BJ (cell line): ENCODE measurements around the gene RGMB. TPM values are rescaled to one million over a fixed set of nuclear protein-coding genes. Genes with fewer than 3 reads are reported as not detected.
A peak's percentile ranks its signal among the peaks of the same experiment; 100 is the strongest.

Experiments used
- CTCF ChIA-PET: fragments of 350-600 bp; formaldehyde crosslinking; extraction: SDS; loops from one replicate; lab custom pipeline; 2021; ENCODE audit warnings: antibody characterized with exemption, inconsistent platforms; lab: Yijun Ruan, JAX
- POLR2A ChIA-PET: fragments of 300-600 bp; sonication (Branson Sonifier 250); formaldehyde crosslinking; extraction: SDS; loops from one replicate; lab custom pipeline; 2021; ENCODE audit warnings: antibody characterized with exemption; lab: Charles Lee
- DNase-seq: peaks from one replicate; pipeline ENCODE4 v3.0.0-alpha.2; 2011; ENCODE audit warnings: low read depth
- H3K27me3 ChIP-seq: 2 replicates; pipeline ENCODE4 v1.6.0; 2011; ENCODE audit warnings: low read length; ENCODE audit not compliant: control insufficient read depth, insufficient read depth
- H3K36me3 ChIP-seq: 2 replicates; pipeline ENCODE4 v1.5.1; 2011; ENCODE audit warnings: low read length; ENCODE audit not compliant: control insufficient read depth, insufficient read depth
- H3K4me3 ChIP-seq: 2 replicates; pipeline ENCODE4 v1.5.1; 2011; ENCODE audit warnings: low read depth, mild to moderate bottlenecking, control low read depth, low read length
- polyA plus RNA-seq: library from polyadenylated mRNA; depleted of rRNA; stranded (reverse); fragments of >200 nt; gene quantifications from 2 replicates; pipeline ENCODE4 v1.2.3, GENCODE V29; 2011
- TF ChIP-seq, protein P1 (sequence below): IDR thresholded peaks from 2 replicates; pipeline ENCODE4 v1.5.1; 2011; ENCODE audit warnings: low read depth, mild to moderate bottlenecking, control low read depth, inconsistent platforms, low read length, moderate library complexity; ENCODE audit not compliant: insufficient read depth

The RGMB gene
- polyA plus RNA-seq, 1 experiment = 89.7 TPM

DNA sequence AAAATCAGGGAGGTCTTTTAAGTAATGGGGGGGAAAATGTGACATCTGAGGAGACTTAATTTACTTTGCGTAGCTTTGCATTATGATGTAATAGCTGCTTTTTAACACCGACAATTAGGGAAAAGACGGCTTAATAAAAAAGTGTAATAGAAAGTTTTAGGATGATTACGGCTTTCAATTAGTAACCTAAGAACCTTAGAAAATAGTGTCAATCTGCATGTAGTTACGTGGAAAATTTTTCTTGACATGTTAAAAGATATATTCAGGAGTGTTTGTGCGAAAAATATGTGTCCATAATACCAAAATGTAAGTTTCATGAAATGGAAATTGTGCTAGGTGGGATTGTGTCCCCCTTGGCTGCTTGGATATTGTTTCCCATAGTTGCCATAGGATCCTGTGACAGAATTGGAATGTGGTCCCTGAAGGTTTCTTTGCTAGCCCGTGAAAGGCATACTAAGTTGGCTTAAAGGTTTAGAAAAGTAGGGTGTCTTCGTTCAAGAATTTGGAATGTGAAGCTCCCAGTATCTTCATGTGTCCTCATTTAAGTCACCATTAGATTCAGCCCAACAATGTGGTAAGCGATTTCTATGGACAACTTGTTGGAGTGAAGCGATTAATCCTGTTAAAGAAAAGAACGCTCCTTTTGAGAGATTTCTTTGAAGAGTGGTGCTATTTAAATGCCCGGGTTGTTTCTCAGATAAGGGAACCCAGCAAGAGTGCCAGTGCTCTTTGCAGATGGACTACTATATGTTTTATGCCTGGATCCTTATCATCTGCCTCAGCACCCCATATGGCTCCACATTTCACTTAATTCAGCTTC lies 2.0 kb downstream of the RGMB start:
- Histone ChIP-seq H3K27me3 (no peaks in the 10 kb centered on the region), H3K36me3 (peaks cover 12% of the 10 kb centered on the region), H3K4me3 (peak overlapping the region; percentile 84)
- DNase-seq = no peak
- TF ChIP-seq, protein P1, sequence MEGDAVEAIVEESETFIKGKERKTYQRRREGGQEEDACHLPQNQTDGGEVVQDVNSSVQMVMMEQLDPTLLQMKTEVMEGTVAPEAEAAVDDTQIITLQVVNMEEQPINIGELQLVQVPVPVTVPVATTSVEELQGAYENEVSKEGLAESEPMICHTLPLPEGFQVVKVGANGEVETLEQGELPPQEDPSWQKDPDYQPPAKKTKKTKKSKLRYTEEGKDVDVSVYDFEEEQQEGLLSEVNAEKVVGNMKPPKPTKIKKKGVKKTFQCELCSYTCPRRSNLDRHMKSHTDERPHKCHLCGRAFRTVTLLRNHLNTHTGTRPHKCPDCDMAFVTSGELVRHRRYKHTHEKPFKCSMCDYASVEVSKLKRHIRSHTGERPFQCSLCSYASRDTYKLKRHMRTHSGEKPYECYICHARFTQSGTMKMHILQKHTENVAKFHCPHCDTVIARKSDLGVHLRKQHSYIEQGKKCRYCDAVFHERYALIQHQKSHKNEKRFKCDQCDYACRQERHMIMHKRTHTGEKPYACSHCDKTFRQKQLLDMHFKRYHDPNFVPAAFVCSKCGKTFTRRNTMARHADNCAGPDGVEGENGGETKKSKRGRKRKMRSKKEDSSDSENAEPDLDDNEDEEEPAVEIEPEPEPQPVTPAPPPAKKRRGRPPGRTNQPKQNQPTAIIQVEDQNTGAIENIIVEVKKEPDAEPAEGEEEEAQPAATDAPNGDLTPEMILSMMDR = no peak
- CTCF ChIA-PET = interaction anchor here (0.6 to 0.7 kb wide), 2 partner anchors 149 to 320 kb away, joined by 3 read pairs; no protein-coding TSS in a partner anchor
- POLR2A ChIA-PET = no interaction called here

GRCh38 chr5:98776066-98776705 lies 2.7 kb downstream of the RGMB start:
- ChIA-PET POLR2A (no interaction called here), CTCF (interaction anchor here (1.3 kb wide), 1 partner anchor 157 kb away, joined by 3 read pairs; no protein-coding TSS in a partner anchor)
- peaks cover 12% of the 10 kb centered on the region for H3K36me3 ChIP-seq
- no peaks in the 10 kb centered on the region for H3K27me3 ChIP-seq
- TF ChIP-seq, protein P1 = no peak
- H3K4me3 ChIP-seq = peak overlapping the region; percentile 84
- DNase-seq = no peak

DNA sequence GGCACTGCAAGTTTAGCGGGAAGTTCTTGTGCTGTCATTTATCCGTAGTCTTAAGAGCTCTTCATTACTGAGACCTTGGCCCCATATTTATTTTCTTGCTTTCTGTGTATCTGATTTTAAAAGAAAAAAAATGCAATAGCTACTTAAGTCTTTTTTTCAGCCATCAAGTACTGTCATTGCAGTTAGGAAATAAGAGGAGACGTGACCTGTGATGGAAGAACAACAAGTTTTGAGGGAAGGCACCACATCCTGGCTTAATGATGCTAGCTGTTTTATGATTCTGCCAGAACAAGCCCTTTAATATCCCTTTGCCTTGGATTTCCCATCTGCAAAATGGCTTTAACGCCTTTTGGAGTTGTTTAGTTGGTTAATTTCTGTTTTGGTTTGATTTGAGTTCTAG lies 3.8 kb downstream of the RGMB start:
- ChIA-PET POLR2A (interaction anchor here (0.6 kb wide), 1 partner anchor 468 kb away, joined by 4 read pairs; no protein-coding TSS in a partner anchor), CTCF (interaction anchor here (0.6 to 1.9 kb wide), 4 partner anchors 8 to 1480 kb away, joined by 3 to 7 read pairs (median 4); no protein-coding TSS in a partner anchor)
- Histone ChIP-seq H3K36me3 (peaks cover 12% of the 10 kb centered on the region), H3K4me3 (peak overlapping the region; percentile 20), H3K27me3 (no peaks in the 10 kb centered on the region)
- TF ChIP-seq, protein P1 = no peak
- DNase-seq = no peak

- Histone ChIP-seq H3K27me3 (no peaks in the 10 kb centered on the region), H3K36me3 (peaks cover 16% of the 10 kb centered on the region), H3K4me3 (no peak overlapping the region)
- ChIA-PET POLR2A (no interaction called here), CTCF (no interaction called here)
- TF ChIP-seq, protein P1 = no peak
- no peak for DNase-seq
These were observed 5.9 kb downstream of the RGMB start for GRCh38 chr5:98779264-98779877.
